Measurements from ENCODE around the gene PIK3C2B.

DNA sequence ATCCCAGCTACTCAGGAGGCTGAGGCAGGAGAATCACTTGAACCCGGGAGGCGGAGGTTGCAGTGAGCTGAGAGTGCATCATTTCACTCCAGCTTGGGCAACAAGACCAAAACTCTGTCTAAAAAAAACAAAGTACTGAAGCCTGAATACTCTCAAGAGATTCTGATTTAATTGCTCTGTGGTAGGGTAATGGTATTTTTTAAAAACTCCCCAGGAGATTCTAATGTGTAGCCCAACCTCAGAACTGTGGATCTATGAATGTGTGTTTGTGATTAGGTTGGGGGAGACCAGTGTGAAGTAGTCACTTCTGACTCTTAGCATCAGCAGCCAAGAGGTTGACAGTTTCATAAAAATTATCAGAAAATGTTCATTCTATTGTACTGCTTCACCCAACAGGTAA, 21.9 kb downstream of the PIK3C2B start:
- TF ChIP-seq CTCF (IDR thresholded peaks at IDR 0.05) (no peak), POLR2A (IDR thresholded peaks at IDR 0.05) (no peak)

Measured in Peyer's patch (tissue), 4 donors.